UCSD-AML1 (cell line): ENCODE data around the gene AGBL4.
A peak's percentile ranks its signal among the peaks of the same experiment; 100 is the strongest.

Source experiments
- DNase-seq: peaks from one replicate; lab custom pipeline; 2025; ENCODE audit not compliant: unreplicated experiment; lab: John Stamatoyannopoulos, UW

Gene AGBL4

GRCh38 chr1:48619539-48619938 lies 1404.2 kb downstream of the AGBL4 start:
- DNase-seq, result no peak

GRCh38 chr1:48617252-48617651 lies 1406.5 kb downstream of the AGBL4 start:
- DNase-seq, result no peak

GRCh38 chr1:48616710-48617109 lies 1407.0 kb downstream of the AGBL4 start:
- DNase-seq, result no peak

- DNase-seq, result no peak
Observed at GRCh38 chr1:48611841-48612240, 1411.9 kb downstream of the AGBL4 start.

GRCh38 chr1:48610628-48611542 lies 1412.9 kb downstream of the AGBL4 start:
- no peak for DNase-seq

GRCh38 chr1:48608882-48609281 lies 1414.9 kb downstream of the AGBL4 start:
- DNase-seq, result no peak

- no peak for DNase-seq
Observed at GRCh38 chr1:48603222-48603621, 1420.5 kb downstream of the AGBL4 start.

GRCh38 chr1:48602349-48602748 lies 1421.4 kb downstream of the AGBL4 start:
- DNase-seq, result no peak

- no peak for DNase-seq
Observed at GRCh38 chr1:48600182-48600581, 1423.6 kb downstream of the AGBL4 start.

GRCh38 chr1:48597663-48598062 lies 1426.1 kb downstream of the AGBL4 start:
- no peak for DNase-seq

GRCh38 chr1:48596046-48596445 lies 1427.7 kb downstream of the AGBL4 start:
- no peak for DNase-seq

- no peak for DNase-seq
Observed at GRCh38 chr1:48595613-48596012, 1428.1 kb downstream of the AGBL4 start.

- no peak for DNase-seq
Observed at GRCh38 chr1:48592330-48592729, 1431.4 kb downstream of the AGBL4 start.

GRCh38 chr1:48591181-48591580 lies 1432.6 kb downstream of the AGBL4 start:
- no peak for DNase-seq

GRCh38 chr1:48588061-48588460 lies 1435.7 kb downstream of the AGBL4 start:
- no peak for DNase-seq

GRCh38 chr1:48582408-48582807 lies 1441.3 kb downstream of the AGBL4 start:
- DNase-seq, result no peak

- DNase-seq, result no peak
Observed at GRCh38 chr1:48581270-48581669, 1442.5 kb downstream of the AGBL4 start.

- no peak for DNase-seq
Observed at GRCh38 chr1:48576565-48576964, 1447.2 kb downstream of the AGBL4 start.

- DNase-seq, result peak; percentile 33
Observed at GRCh38 chr1:48572646-48573258, 1451.0 kb downstream of the AGBL4 start.

GRCh38 chr1:48572134-48572533 lies 1451.6 kb downstream of the AGBL4 start:
- no peak for DNase-seq

- no peak for DNase-seq
Observed at GRCh38 chr1:48571303-48571987, 1452.3 kb downstream of the AGBL4 start.

GRCh38 chr1:48570568-48570967 lies 1453.2 kb downstream of the AGBL4 start:
- no peak for DNase-seq
